Psoas muscle (tissue), 8 donors: ENCODE results near the gene LYPD6. TPM values are rescaled to one million over a fixed set of nuclear protein-coding genes. Genes with fewer than 3 reads are reported as not detected.

Experiments used
- ATAC-seq, 4 donors: fragments of 200-7000 bp; cut with Tn5 transposase; one replicate each; pipeline ENCODE4 v1.9.1; 2020; ENCODE audit warnings: moderate library complexity in 3 of 4, mild to moderate bottlenecking in 2 of 4
- DNase-seq, 2 donors: peaks; one replicate each; pipeline ENCODE4 v3.0.0-alpha.2; 2020
- H3K27ac ChIP-seq: fragments of 200-600 bp; one replicate; pipeline ENCODE4 v1.8.0; 2022
- H3K27me3 ChIP-seq, 3 donors: fragments of 200-600 bp in 1 of 3; one replicate each; pipeline versions ENCODE4 v1.6.1 to v1.8.0; 2013 to 2022; ENCODE audit warnings: low read length in 2 of 3, mild to moderate bottlenecking in 2 of 3, moderate library complexity in 1 of 3; ENCODE audit not compliant: insufficient read depth in 3 of 3
- H3K36me3 ChIP-seq, 2 donors: fragments of 200-600 bp in 1 of 2; one replicate each; pipeline versions ENCODE4 v1.6.1 to v1.8.0; 2013 to 2022; ENCODE audit warnings: low read depth in 1 of 2, mild to moderate bottlenecking in 1 of 2, moderate library complexity in 1 of 2; ENCODE audit not compliant: insufficient read depth in 1 of 2
- H3K4me1 ChIP-seq: fragments of 200-600 bp; one replicate; pipeline ENCODE4 v1.8.0; 2022
- H3K4me3 ChIP-seq: fragments of 200-600 bp; one replicate; pipeline ENCODE4 v1.8.0; 2022; ENCODE audit warnings: mild to moderate bottlenecking
- H3K9me3 ChIP-seq: fragments of 200-600 bp; one replicate; pipeline ENCODE4 v1.8.0; 2022
- WGBS, 3 donors: extraction: QIAGEN DNeasy Blood & Tissue Kit; methylation state at CpG; one replicate each; pipeline versions ENCODE4 v1.1.6 to v1.1.7; 2013; 5-methylcytosine and 5-hydroxymethylcytosine counted together
- intact Hi-C, 2 donors: fragments of 100-400 bp; cut with DNase I; formaldehyde crosslinking; loops; one replicate each; pipeline versions ENCODE4 v1.11.0 to v1.14.2; 2022
- polyA plus RNA-seq, 3 donors: library from polyadenylated mRNA; stranded (reverse); fragments of 200-250 nt; gene quantifications; one replicate each; pipeline ENCODE4 v1.2.3, GENCODE V29; 2013
- total RNA-seq, 4 donors: library from RNA; stranded (reverse); fragmentation: NEBNext Ultra II Directional in 2 of 4; extraction: Animal tissue kit (Norgen Biotek cat#: 25700) in 2 of 4; gene quantifications; one replicate each; pipeline versions ENCODE4 v1.2.1 to v1.2.4, GENCODE V29; 2021 to 2023
- TF ChIP-seq, protein P1 (sequence below): fragments of 200-600 bp; IDR thresholded peaks from one replicate; pipeline ENCODE4 v1.8.0; 2022; ENCODE audit warnings: antibody characterized with exemption
- donor health status: healthy with polysubstance abuse.
- donor health status: DM: no; HTN: no; CAD: no; lungs with moderate emphysema.
- donor health status: Bipolar disorder and iron deficiency.
- donor health status: healthy.
- donor health status: DM: yes; HTN: yes; CAD: no.
- donor health status: DM: no; HTN: no; CAD: no.
- donor health status: DM: no; HTN: no; CAD: no.
- donor health status: DM: yes; HTN: yes; CAD: no.

Gene LYPD6
- total and polyA plus RNA-seq, 7 donors, result 0.04 to 0.11 (median 0.05) TPM; not detected in 2

DNA sequence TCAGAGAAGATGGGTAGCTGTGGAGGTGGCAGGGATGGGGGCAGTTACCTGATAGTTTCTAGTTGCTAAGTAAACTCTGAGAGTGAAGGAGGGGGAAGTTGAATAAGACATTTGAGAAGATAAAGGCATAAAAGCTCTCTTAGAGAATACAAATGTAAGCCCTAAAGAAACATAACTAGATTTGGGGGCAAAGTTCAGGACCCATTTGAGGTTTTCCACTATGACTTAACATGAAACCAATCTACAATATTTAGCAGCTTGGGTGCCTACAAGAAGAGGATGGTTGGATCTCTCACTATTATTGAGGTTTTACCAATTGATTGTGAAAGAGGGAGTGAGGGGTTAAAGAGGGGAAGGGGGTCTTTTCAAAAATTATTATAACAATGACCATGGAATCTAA is 34.4 kb upstream of the LYPD6 start:
- DNase-seq (no peak), ATAC-seq (no peak)
- intact Hi-C loops, result no loop called here
- H3K36me3 ChIP-seq, result no peaks in the 10 kb centered on the region
- H3K4me3 ChIP-seq, result no peak overlapping the region
- no peak overlapping the region for H3K27ac ChIP-seq
- H3K9me3 ChIP-seq, result peaks cover 4% of the 10 kb centered on the region
- H3K4me1 ChIP-seq, result no peaks in the 10 kb centered on the region
- H3K27me3 ChIP-seq, result peaks cover 0 to 3% (median 0%) of the 10 kb centered on the region in 3 donors
- TF ChIP-seq, protein P1, sequence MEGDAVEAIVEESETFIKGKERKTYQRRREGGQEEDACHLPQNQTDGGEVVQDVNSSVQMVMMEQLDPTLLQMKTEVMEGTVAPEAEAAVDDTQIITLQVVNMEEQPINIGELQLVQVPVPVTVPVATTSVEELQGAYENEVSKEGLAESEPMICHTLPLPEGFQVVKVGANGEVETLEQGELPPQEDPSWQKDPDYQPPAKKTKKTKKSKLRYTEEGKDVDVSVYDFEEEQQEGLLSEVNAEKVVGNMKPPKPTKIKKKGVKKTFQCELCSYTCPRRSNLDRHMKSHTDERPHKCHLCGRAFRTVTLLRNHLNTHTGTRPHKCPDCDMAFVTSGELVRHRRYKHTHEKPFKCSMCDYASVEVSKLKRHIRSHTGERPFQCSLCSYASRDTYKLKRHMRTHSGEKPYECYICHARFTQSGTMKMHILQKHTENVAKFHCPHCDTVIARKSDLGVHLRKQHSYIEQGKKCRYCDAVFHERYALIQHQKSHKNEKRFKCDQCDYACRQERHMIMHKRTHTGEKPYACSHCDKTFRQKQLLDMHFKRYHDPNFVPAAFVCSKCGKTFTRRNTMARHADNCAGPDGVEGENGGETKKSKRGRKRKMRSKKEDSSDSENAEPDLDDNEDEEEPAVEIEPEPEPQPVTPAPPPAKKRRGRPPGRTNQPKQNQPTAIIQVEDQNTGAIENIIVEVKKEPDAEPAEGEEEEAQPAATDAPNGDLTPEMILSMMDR, result no peak

DNA sequence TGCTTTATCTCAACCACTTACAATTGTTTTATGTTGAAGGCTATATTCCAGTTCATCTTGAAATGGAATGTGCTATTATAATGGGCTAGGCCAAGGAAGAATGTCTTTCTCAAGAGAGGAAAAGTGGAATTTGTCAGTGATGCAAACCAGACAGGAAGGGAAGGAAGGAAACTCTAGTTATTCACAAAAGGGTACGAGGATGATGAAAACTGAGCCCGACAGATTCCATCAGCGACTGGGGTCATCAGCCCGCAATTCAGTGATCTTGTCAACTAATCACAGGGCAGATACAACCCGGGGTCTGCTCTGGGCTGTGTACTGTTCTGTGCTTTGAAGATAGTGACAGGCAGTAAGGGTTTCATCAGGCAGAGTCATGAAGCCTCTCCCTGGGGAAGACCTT is 23.4 kb upstream of the LYPD6 start:
- no peak for ATAC-seq
- intact Hi-C loops, result loop anchor here in 1 of 2 donors (10.0 kb wide), 1 partner anchor 282 kb away; no protein-coding TSS in a partner anchor
- Histone ChIP-seq H3K36me3 (no peaks in the 10 kb centered on the region), H3K9me3 (no peaks in the 10 kb centered on the region), H3K27me3 (peaks cover 0 to 4% (median 0%) of the 10 kb centered on the region in 3 donors), H3K4me3 (no peak overlapping the region), H3K4me1 (no peaks in the 10 kb centered on the region), H3K27ac (no peak overlapping the region)
- WGBS, 3 donors, result 37 to 41% (median 38%) methylated on average over 5 of the region's 5 CpGs
- no peak for DNase-seq
- TF ChIP-seq, protein P1, result no peak

DNA sequence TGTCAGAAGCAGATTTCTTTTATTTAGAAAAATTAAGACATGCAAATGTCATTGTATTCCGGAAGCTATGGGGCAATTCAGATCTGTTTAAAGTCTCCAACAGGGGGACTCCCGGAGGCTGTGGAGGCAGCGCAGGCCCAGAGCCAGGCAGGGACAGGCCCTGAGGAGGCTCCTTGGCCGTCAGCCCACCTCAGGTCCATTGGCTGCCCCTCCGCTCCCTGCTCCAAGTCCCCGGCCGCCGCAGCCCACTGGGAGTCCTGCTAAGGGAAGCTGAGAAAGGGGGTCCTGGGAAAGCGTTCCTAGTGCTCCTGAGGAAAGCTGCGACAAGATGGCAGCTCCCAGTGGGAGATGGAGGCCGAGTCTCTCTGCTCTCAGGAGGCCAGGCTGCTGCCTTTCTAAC is 20.0 kb upstream of the LYPD6 start:
- H3K27ac ChIP-seq, result no peak overlapping the region
- no peak overlapping the region for H3K4me3 ChIP-seq
- no peaks in the 10 kb centered on the region for H3K4me1 ChIP-seq
- H3K27me3 ChIP-seq, result peaks cover 0 to 4% (median 0%) of the 10 kb centered on the region in 3 donors
- intact Hi-C loops, result no loop called here
- H3K9me3 ChIP-seq, result no peaks in the 10 kb centered on the region
- no peak for ATAC-seq
- TF ChIP-seq, protein P1, result no peak
- H3K36me3 ChIP-seq, result no peaks in the 10 kb centered on the region
- WGBS, 3 donors, result 85 to 95% (median 88%) methylated on average over 11 of the region's 11 CpGs
- no peak for DNase-seq

DNA sequence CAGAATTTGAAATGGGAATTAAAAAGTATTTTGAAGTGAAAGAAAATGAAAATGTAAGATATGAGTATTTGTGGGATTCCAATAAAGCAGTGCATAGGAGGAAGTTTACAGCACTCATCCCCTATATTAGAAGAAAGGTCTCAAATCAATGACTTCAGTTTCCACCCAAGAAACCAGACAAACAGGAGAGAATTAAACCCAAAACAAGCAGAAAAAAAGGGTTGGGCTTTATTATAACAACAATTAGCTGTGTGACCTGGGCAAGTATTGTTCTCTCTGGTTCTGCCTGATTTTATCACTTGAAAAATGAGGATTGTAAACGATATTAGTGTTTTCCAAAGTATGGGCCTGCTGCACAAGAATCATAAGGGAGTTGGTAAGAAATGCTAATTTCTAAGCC is 18.3 kb upstream of the LYPD6 start:
- peaks cover 0 to 4% (median 0%) of the 10 kb centered on the region in 3 donors for H3K27me3 ChIP-seq
- 54 to 69% (median 54%) methylated on average over 1 of the region's 1 CpG for WGBS, 3 donors
- H3K4me1 ChIP-seq, result no peaks in the 10 kb centered on the region
- H3K9me3 ChIP-seq, result no peaks in the 10 kb centered on the region
- no peak overlapping the region for H3K4me3 ChIP-seq
- TF ChIP-seq, protein P1, result no peak
- no peak overlapping the region for H3K27ac ChIP-seq
- DNase-seq, result no peak
- no peak for ATAC-seq
- H3K36me3 ChIP-seq, result no peaks in the 10 kb centered on the region
- intact Hi-C loops, result no loop called here

DNA sequence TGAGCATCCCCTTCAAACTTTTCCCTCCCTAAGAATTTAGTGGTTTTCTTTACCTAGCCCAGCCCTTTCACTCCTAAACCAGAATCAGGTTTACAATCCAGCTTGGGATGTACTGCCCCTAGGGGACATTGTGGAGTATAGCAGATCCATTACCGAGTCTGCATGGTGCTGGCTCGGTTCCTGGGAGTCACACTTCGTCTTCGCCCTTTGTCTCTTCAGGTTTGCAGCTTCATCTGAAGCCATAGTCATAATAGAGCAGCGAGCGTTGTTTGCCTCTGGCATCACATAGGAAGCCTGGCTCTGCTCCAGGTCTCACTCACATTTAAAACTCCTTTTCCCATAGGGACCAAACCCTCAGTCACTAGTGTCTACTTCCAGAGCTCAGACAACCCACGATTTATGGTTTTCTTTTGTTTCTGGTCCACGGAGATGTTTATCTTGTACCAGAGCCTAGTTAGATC is 16.8 kb upstream of the LYPD6 start:
- DNase-seq, result no peak
- intact Hi-C loops, result no loop called here
- H3K9me3 ChIP-seq, result no peaks in the 10 kb centered on the region
- TF ChIP-seq, protein P1, result peak; percentile 46
- H3K4me3 ChIP-seq, result no peak overlapping the region
- H3K27me3 ChIP-seq, result peaks cover 0 to 4% (median 0%) of the 10 kb centered on the region in 3 donors
- no peak overlapping the region for H3K27ac ChIP-seq
- peak in 2 of 4 donors; percentile 44 to 55 for ATAC-seq
- H3K4me1 ChIP-seq, result no peaks in the 10 kb centered on the region
- WGBS, 3 donors, result 7% methylated on average over 8 of the region's 8 CpGs
- no peaks in the 10 kb centered on the region for H3K36me3 ChIP-seq
